ENCODE results near the gene COPS6.

GRCh38 chr7:100065452-100066186, 23.1 kb upstream of the COPS6 start:
- TF ChIP-seq POU2F2 (IDR thresholded peaks at IDR 0.05; ENCODE audit: low read depth, low read length) (no peak), POLR2A (IDR thresholded peaks at IDR 0.05; ENCODE audit: low read depth, low read length) (no peak), POLR2AphosphoS5 (IDR thresholded peaks at IDR 0.05; ENCODE audit: low read depth, low read length) (no peak), TAF1 (IDR thresholded peaks at IDR 0.05; ENCODE audit: low read depth, low read length) (no peak)
